ENCODE measurements around the gene CST3.

DNA sequence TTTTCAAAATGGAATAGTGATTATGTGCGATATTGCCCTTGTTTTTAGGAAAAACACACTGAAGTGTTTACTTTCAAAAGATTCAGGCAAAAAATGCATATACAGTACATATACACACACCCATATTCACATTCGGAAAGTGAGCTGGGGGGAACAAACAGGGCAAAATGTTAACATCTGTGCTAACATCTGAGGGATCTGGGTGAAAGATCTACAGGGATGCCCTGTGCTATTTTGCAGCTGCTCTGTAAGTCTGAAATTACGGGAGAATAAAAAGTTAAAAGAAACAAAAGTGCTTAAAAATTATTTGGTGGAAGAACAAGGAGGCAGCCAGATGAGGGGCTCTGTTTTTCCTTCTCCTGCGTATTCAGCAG lies 860 bp downstream of the CST3 start:
- TF ChIP-seq, protein P1, sequence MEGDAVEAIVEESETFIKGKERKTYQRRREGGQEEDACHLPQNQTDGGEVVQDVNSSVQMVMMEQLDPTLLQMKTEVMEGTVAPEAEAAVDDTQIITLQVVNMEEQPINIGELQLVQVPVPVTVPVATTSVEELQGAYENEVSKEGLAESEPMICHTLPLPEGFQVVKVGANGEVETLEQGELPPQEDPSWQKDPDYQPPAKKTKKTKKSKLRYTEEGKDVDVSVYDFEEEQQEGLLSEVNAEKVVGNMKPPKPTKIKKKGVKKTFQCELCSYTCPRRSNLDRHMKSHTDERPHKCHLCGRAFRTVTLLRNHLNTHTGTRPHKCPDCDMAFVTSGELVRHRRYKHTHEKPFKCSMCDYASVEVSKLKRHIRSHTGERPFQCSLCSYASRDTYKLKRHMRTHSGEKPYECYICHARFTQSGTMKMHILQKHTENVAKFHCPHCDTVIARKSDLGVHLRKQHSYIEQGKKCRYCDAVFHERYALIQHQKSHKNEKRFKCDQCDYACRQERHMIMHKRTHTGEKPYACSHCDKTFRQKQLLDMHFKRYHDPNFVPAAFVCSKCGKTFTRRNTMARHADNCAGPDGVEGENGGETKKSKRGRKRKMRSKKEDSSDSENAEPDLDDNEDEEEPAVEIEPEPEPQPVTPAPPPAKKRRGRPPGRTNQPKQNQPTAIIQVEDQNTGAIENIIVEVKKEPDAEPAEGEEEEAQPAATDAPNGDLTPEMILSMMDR (IDR thresholded peaks at IDR 0.05; ENCODE audit: poor library complexity): no peak
- TF ChIP-seq EZH2phosphoT487 (IDR thresholded peaks at IDR 0.05; ENCODE audit: low read depth, severe bottlenecking, unreplicated experiment): no peak
- TF ChIP-seq EZH2 (IDR thresholded peaks at IDR 0.05; ENCODE audit: borderline replicate concordance): no peak
